Activated CD4-positive, alpha-beta T cell treated with anti-CD3 and anti-CD28 coated beads for 1 hour (primary cell): ENCODE data around the gene KAZN.

ENCODE experiments used
- DNase-seq: peaks from one replicate; pipeline ENCODE4 v3.0.0-alpha.2; 2020

The KAZN gene

DNA sequence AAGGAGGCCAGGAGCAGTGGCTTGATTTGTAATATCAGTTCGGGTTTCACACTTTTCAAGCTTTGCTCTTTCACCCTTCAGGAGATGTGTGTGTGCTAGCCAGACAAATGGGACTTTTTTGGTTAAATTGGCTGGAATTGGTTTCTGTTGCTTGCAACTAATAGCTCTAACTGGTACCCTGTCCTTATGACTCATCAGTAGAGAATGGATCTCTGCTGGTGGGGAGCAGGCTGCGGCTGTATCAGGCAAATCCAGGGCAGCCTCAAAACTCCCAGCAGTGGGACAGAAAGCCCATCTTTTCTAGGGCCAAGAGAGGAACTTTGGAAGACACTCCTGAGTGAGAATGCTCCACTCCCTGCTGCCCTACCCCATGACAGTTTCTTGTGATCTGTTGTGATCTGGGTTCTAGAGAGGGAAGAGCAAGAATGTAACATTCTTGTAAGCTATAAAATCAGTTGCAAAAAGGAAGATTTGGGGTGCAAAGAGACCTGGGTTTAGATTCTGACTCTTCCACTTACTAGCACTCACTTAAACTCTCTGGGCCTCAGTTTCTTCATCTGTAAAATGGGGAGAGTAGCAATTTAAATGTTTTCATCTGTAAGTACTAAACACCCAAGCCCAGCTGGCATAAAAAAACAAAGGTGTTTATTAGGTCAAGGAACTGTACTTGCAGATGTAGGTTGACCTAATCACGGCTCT is 298.0 kb downstream of the KAZN start:
- no peak for DNase-seq

DNA sequence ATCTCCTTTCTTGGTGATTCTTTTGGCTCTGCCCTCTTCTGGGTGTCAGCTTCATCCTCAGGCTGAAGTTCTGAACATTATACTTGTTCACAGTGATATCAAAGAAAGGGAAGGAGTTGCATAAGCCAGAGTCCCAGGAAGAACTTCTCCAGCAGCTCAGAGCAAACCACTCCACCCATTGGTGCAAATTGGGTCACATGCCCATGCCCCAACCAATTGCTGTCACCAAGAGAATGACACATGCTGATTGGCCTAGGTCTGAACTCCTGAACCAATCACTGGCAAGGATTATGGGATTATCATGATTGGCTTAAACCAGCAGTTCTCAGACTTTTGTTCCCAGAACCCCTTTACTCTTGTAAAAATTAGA is 298.6 kb downstream of the KAZN start:
- no peak for DNase-seq

DNA sequence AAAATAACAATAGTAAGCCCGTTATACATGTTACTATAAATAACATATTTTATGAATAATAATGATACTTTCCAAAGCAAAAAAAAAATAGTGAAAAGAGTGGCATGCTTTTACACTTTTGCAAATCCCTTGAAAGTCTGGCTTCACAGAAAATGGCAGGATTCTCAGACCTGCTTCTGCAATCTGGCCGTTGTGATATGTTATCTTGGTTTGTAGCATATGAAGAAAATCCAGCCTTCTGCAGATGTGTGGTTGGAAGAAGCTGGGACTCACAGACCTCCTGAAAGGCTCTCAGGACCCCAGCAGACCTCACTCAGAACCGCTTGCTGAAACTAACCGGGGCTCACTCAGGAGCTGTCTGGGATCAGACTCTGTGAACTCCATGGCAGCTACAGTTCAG is 299.1 kb downstream of the KAZN start:
- no peak for DNase-seq

DNA sequence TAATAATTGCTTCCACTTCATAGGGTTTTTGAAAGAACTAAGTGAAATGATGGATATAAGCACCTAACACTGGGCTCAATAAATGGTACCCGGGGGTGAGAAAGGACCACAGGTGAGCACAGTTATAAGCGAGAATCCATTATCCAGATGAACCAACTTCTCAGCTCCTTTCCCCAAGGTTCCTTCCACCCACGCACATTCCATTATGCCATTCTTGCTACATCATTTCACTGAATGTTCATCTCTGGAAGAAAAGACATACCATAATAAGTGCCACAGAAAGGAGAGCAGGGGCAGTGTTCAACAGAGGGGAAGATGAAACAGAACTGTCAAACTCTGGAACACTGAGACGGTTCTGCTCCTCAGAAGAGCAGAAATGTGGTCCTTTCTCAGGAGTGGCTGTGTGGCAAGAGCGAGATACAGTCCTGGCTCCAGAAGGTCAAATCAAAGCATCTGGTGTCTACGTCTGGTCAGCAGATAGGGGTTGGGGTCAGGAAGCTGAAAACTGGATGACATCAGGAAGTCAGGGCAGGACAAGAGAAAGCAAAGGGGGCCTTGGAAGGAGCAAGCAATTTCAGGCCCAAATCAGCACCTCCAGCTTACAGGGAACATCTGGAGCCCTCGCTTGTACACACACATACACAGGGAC is 299.6 kb downstream of the KAZN start:
- DNase-seq = no peak

DNA sequence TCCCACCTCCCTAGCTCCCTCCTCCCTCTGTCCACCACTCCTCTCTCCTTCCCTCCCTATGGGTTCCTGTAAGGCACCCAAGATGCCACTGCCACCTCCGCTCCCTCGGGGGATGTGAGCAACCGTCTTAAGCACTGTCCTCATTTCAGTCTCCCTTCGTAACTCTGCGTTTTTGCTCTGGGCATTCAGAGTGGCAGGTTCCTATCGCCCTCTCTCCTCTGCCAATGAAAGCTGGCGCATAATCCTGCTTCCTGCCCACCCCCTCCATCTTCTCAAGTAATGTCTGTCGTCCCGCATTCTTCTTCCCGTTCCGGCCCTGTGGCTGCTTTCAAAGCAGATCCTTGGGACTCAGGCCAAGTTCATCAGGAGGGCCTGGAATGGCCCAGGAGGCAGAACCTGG is 301.2 kb downstream of the KAZN start:
- no peak for DNase-seq

DNA sequence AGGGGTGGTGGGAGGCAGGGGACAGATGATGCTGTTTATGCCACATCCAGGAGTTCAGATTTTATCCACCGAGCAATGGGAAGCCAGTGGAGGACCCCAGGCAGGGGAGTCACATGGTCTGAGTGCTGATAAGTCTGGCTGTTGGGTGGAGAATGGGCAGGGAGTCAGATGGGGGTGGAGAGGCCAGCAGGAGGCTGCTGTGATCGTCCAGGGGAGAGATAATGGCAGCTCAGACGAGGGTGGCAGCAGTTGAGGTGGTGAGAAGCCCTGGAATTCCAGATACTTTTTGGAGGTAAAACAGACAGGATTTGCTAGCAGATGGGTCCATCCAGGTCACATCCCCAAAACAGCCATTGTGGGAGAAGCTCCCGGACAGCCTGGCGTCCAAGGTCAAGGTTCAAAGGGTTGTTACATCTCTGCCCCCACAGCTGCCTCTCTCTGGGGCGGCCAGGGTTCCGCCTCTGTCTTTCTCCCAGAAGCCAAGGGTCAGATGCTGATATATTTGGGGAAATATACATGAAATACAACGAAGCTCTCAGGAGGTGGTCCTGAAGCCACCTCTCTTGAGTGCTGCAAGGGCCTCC is 303.0 kb downstream of the KAZN start:
- no peak for DNase-seq

DNA sequence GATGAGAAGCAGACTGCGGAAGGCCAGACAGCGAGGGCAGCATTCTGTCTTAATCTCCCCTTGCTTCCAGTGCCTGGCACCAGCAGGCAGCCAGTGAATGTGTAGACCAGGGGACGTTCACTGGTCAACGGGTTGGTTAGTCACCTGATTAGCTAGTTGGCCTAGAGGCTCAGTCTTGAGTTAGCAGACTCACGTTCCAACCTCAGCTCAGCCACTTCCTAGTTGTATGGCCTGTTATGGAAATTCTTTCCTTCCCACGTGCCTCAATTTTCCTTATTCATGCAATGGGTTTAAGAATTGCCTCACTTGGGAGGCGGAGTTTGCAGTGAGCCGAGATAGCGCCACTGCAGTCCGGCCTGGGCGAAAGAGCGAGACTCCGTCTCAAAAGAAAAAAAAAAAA is 305.4 kb downstream of the KAZN start:
- DNase-seq = no peak

DNA sequence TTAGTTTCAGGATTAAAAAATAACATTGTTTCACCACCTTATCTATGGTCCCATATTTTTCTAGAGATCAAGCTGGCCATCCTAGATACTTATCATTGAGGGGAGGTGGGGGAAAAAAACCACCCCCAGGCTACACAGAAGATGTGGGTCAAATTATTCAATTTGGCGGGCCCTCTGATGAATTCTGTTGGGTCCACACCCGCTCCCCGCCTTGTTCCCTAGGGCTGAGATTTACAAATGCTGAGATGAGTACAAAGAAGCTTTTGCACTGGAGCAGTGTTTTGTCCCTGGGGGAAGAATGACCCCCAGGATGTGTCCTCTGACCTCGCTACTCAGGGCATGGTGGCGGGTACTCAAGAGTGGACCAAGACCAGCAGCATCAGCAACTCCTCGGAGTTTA is 308.2 kb downstream of the KAZN start:
- DNase-seq = no peak

DNA sequence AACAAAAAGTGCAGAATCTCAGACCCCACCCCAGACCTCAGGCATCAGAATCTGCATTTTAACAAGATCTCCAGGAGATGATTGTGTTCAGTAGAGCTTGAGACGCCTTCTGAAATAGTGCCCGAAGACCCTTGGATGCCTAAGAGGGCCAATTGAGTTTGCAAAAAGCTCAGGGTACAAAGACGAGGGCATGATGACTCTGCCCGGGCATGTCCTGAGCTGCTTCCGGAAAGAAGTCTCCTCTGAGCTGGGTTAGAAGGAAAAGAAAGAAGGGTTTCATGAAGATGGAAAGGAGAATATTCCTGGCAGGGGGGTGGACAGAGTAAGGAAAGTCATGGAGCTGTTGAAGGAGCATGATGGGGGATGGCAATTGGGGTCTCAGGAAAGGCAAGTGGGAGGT is 308.9 kb downstream of the KAZN start:
- DNase-seq = no peak

DNA sequence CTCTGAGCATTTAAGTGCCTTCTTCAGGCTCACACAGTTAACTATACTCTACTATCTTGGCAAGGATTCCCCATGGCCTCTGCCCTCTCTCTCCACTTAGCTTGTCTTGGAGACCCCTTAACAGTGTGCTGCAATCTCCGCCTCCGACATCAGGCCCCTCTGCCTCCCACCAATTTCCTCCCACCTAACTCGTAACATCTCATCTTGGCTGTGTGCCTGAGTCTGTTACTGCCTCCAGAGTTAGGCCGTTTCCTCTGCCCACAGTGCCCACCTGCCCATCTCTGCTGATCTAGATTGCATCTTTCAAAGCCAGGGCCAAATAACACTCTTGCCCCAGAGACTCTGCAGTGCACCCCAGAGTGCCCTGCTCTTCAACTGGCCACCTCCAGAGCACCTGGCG is 310.8 kb downstream of the KAZN start:
- no peak for DNase-seq

DNA sequence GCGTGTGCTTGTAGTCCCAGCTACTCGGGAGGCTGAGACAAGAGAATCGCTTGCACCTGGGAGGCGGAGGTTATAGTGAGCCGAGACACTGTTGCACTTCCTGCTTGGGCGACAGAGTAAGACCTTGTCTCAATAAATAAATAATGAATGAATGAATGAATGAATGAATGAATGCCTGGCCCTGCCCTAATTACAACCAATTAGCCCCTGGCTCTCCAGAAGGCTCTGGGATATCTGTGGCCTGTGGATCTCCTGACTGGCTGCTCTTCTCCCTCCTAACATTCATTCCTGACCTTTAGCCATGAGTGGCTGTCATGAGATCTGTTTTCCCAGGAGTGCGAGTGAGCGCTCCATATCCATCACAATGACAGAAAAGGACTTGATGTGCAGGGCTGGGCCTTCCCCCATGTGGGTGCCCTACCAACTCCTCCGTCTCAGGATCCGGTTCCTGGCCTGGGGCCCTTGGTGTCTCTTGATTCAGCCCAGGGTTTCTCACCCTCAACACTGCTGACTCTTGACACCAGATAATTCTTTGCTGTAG is 311.5 kb downstream of the KAZN start:
- no peak for DNase-seq

DNA sequence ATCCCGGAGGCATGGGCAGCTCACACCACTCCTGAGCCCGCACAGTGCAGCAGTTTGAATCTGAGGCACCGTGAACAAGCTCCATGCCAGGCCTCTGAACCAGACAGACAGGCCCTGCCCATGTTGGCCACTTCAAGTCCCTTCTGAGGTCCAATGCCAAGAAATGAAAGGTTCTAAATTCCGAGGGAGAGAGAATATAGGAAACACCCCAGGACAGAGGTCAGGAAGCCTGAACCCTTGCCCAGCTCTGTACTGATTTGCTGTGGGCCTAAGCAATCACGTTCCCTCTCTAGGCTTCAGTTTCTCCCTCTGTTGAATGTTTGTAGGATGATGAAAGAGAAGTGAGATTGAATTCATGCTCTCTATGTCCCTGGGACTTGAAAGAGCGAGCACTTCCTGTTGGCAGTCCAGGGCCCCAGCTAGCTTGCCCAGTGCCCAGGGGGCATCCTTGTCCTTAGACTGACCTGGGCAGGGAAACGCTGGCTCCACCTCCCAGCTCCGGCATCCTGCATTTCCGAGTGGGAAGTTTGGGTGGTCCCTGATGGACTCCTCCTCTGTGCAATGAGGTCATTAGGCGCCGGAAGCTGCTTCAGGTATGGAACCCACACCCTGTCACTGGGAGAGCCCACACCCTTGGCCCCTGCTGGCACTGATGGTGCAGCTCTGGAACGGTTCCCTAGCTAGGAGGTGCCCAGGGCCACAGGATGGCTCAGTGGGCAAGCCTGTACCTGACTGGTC is 312.7 kb downstream of the KAZN start:
- DNase-seq = no peak

DNA sequence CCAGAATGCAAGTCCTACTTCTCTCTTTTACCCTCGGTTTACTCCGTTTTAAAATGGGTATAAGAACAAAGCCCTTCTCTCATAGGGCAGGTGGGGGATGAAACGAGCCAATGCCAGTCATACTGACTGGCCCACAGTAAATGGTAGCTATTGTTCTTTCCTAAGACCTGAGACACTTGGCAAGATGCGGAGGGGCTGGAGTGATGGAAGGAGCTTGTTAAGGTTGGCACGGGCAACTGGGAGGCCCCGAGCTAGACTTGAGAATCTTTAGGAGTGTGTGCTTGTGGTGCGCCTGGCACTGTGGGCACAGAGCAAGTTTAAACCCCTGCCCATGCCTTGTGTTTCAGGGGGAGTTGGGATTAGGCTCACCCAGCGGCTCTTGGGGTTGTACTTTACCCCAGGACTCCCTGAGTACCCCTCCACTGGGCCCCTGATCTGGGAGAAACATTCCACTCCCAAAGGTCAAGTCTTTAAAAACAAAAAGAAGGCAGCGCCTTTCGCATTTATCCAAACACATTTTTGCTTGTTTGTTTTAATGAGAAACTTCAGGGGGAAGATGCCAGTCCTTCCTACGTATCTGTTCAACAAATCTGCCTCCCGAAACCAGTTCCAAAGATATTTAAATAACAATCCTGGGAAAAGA is 314.5 kb downstream of the KAZN start:
- no peak for DNase-seq

DNA sequence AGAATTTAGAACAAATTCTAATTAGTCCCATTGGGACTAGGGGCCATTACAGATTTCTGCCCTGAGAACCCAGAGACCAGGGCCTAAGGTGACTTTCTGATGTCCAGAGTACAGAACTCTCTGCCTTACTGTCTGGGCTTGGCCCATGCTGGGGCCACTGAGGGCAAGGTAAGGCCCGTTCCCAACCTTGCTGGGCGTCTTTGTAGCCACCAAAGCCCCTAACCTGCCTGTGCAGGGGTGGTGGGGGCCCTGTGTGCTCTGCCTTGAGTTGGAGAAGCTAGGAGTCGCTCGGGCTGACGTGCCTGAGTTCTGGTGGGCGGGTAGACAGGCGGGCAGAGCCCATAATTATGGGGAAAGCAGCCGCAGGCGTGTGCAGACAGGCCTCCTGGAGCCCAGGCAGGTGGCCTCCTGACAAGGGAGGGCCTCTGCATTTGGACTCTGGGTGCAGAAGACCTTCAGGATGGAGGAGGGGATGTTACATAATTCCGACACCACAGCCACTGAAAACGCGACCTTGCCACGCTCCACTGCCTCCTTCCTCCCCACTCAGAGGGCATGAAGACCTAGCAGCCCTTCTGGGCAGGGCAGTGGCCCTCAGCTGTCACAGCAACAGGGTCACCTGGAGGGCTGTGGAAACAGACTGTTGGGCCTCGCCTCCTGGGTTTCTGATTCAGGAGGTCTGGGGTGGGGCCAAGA is 315.1 kb downstream of the KAZN start:
- DNase-seq = no peak

DNA sequence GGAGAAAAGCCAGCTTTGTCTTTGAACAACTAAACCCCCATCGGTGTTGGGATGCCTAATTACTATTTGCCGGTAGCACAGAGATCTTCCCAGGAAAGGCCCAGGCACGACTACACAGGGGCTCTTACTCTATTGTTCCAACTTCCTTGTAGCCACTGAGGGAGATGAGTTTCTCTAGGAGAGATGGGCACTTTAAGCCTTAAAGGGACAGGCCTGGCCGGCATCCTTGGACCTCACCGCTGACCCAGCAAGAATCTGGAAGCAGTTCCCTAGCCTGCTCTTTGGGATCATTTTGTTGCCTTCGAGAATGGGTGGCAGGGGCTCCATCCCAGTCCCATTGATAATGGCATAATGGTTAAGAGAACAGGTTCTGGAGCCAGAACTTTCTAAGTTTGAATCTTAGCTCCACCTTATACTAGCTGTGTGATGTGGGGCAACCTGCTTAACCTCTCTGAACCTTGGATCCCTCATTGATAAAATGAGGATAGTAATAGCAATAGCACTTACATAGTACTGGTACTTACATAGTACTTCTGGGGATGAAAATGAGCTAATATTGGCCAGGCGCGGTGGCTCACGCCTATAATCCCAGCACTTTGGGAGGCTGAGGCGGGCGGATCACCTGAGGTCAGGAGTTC is 316.0 kb downstream of the KAZN start:
- no peak for DNase-seq

DNA sequence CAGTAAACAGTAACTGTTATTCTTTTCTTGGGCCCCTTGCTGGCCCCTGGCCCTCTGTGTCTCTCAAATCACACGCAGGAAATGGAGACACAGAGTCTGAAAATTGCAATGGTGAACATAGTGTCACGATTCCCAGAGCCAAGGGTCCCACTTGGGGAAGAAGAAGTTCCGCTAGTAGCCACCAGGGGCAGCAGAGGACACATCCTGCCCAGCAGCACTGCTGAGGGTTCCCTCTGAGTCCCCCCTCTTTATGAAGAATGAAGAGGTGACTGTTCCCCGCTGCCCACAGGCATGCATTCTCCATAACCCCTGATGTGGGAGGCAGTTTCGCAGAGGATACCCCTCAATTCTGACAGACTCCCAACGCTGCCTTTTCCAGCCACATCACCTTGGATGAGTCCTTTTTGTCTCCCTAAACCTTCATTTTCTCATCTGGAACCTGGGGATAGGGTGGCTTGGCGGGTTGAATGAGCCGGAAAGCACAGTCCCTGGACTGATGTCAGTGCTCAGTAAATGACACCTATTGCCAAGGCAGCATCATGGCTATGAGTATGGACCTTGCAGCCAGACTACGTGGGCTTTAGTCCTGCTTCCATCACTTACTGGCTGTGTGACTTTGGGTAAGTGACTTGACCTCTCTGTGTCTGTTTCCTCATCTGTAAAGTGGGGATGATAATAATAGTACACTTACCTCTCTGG is 317.0 kb downstream of the KAZN start:
- DNase-seq = no peak

DNA sequence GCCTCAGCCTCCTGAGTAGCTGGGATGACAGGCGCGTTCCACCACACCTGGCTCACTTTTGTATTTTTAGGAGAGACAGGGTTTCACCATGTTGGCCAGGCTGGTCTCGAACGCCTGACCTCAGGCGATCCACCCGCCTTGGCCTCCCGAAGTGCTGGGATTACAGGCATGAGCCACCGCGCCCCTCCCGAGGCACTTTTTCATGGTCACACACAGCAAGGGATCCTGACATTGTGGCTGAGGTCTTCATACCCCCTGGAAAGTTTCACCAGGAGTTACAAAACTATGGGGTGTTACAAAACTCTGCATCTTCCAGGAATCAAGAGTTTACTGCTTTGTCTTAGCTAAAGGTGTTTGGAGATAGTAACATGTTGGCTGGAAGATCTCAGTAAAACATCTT is 320.8 kb downstream of the KAZN start:
- no peak for DNase-seq

DNA sequence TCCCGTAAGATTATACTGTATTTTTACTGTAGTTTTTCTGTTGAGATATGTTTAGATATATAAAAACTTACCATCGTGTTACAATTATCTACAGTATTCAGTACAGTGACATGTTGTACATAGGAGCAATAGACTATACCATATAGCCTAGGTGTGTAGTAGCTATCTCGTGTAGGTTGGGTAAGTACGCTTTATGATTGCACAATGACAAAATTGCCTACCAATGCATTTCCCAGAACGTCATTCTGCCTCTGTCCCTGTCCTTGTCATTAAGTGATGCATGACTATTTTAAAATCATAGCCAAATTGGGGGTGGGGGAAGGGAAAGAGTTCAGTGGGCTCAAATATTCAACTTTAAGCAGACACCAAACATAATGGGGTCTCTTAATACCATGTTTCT is 321.3 kb downstream of the KAZN start:
- no peak for DNase-seq

DNA sequence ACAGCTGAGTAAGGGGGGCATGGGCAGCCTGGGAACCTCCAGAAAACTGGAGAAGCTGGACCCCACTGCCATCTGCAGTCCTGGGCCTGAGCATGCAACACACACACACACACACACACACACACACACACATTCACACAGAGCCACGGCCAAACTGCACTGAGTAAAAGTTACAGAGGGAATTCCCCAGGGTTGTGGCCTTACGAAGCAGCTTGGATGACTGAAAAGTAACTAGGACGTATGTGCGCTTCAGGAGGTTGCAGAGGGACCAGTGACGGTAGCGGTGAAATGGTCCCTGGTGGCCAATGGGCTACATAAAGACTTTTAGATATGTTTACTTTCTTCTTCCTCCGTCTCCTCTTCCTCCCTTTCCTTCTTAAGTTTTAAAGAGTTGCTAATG is 322.6 kb downstream of the KAZN start:
- no peak for DNase-seq

DNA sequence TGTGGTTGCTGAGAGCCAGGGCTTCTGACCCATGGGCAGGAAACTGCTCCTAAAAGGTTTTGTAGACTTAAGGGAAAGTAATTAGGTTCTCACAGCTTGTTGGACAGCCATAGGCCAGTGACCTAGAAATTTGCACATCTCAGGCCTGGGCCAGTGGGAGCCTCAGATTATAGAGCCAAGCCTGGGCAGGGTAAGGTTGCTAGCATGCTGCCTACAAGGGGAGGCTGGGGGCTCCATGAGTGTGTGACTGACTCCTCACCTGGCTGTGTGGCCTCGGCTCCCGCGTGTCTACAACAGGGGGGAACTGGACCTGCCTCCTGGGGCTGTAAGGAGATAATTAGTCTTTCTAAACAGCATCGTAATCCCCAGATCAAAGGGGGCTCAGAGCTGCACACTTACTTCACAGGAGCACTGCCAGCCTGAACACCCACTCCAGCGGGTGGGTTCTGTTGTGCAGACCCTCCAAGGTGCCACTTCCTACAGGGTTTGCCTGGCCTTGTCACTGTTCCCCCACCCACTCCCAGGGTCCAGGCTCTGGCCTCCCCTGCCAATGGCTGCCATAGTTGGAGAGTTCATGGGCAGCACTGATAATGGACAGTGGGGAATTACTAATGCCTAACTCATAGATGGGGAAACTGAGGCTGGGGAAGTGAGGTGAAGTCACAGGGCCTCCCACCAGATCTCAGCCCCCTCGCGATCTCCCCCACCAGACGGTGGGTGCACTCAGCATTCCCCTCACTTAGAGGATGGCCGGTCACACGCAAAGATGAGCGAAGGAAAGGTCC is 324.6 kb downstream of the KAZN start:
- no peak for DNase-seq
